Spleen (tissue), 7 donors: ENCODE results near the gene FPGS.

Experiments
- POLR2A ChIP-seq, 3 donors: fragments of 450-650 bp; IDR thresholded peaks; one replicate each; pipeline ENCODE4 v1.5.1; 2017; ENCODE audit warnings: antibody characterized with exemption in 3 of 3, mild to moderate bottlenecking in 1 of 3
- POLR2AphosphoS5 ChIP-seq, 3 donors: sonication (generic); formaldehyde crosslinking; IDR thresholded peaks; one replicate each; pipeline ENCODE4 v1.5.1; 2017; ENCODE audit warnings: antibody characterized with exemption in 3 of 3
- TF ChIP-seq, protein P1 (sequence below), 11 experiments: fragments of 200-600 bp in 7 of 11; fragments of 450-650 bp in 4 of 11; sonication (generic) in 4 of 11; IDR thresholded peaks in 8 of 11; conservative IDR thresholded peaks in 3 of 11; 1 replicate in 7 of 11; 2 replicates in 4 of 11; pipeline versions ENCODE4 v1.4.0 to v1.8.0; 2016 to 2021; ENCODE audit warnings: antibody characterized with exemption in 11 of 11, inconsistent platforms in 4 of 11, mild to moderate bottlenecking in 1 of 11
- donor health status: DM: no; HTN: no; CAD: no; lungs with moderate emphysema.
- donor health status: DM: no; HTN: no; CAD: no.
- donor health status: DM: no; HTN: no; CAD: no.

DNA sequence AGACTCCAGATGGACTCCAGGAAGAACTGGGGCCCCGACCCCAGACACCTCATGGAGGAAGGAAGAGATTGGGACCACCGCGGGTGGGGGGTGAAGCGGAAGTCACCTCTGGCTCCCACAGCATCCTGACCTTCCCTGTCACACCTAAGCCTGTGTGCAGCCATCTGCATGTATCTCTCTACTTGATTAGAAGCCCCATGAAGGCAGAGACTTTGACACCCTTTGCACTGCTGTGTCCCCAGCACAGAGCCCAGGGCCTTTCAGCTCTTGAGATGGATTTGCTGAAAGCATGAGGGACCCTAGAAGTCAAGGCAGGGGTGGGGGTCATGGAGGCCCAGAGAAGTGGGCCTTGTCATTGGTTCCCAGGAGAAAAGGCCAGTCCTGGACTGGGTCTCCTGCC, 54.6 kb downstream of the FPGS start:
- TF ChIP-seq, protein P1, sequence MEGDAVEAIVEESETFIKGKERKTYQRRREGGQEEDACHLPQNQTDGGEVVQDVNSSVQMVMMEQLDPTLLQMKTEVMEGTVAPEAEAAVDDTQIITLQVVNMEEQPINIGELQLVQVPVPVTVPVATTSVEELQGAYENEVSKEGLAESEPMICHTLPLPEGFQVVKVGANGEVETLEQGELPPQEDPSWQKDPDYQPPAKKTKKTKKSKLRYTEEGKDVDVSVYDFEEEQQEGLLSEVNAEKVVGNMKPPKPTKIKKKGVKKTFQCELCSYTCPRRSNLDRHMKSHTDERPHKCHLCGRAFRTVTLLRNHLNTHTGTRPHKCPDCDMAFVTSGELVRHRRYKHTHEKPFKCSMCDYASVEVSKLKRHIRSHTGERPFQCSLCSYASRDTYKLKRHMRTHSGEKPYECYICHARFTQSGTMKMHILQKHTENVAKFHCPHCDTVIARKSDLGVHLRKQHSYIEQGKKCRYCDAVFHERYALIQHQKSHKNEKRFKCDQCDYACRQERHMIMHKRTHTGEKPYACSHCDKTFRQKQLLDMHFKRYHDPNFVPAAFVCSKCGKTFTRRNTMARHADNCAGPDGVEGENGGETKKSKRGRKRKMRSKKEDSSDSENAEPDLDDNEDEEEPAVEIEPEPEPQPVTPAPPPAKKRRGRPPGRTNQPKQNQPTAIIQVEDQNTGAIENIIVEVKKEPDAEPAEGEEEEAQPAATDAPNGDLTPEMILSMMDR (IDR thresholded peaks at IDR 0.05 in 8 of 11, conservative IDR thresholded peaks at IDR 0.05 in 3 of 11), result no peak
- TF ChIP-seq POLR2A (IDR thresholded peaks at IDR 0.05) (no peak), POLR2AphosphoS5 (IDR thresholded peaks at IDR 0.05) (no peak)
